ENCODE data around the gene ZEB2. TPM values are rescaled to one million over a fixed set of nuclear protein-coding genes. Genes with fewer than 3 reads are reported as not detected.

Gene ZEB2
- total and polyA plus RNA-seq, 2 of the 8 experiments (the other 6 are each of a cell fraction or from before 2014, with no cell fraction given) = 0.38 TPM; not detected in 1

DNA sequence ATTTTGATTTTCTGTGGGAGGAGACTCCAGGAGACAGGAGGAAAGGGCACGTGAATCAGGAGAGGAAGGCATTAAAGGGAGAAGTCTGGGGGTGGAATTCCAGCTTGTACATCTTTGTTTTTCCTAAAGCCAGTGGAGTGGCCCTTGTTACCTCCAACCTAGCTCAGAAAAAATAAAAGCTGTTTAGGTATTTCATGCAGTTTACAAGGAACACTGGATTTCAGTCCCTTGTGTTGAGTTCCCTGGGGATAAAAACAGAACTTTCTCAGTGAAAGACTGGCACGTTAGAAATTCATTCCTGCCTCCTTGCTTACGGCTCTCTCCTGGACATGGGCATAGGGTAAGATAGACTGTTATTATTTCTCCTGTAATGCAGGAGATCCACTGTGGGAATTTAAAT is 170.2 kb downstream of the ZEB2 start (continued):
- TF ChIP-seq, protein P1, sequence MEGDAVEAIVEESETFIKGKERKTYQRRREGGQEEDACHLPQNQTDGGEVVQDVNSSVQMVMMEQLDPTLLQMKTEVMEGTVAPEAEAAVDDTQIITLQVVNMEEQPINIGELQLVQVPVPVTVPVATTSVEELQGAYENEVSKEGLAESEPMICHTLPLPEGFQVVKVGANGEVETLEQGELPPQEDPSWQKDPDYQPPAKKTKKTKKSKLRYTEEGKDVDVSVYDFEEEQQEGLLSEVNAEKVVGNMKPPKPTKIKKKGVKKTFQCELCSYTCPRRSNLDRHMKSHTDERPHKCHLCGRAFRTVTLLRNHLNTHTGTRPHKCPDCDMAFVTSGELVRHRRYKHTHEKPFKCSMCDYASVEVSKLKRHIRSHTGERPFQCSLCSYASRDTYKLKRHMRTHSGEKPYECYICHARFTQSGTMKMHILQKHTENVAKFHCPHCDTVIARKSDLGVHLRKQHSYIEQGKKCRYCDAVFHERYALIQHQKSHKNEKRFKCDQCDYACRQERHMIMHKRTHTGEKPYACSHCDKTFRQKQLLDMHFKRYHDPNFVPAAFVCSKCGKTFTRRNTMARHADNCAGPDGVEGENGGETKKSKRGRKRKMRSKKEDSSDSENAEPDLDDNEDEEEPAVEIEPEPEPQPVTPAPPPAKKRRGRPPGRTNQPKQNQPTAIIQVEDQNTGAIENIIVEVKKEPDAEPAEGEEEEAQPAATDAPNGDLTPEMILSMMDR (IDR thresholded peaks at IDR 0.05; ENCODE audit: control extremely low read depth in 1 of 3, insufficient read depth in 1 of 3, low read depth in 1 of 3, low read length in 3 of 3) = no peak
